GM23338 (cell line): ENCODE results near the gene LTA4H. TPM values are rescaled to one million over a fixed set of nuclear protein-coding genes. Genes with fewer than 3 reads are reported as not detected.

Source experiments
- ATAC-seq: fragments of 200-7000 bp; cut with Tn5 transposase; 3 replicates; pipeline ENCODE4 v1.9.1; 2020
- DNase-seq: peaks from one replicate; pipeline ENCODE4 v3.0.0-alpha.2; 2015; ENCODE audit warnings: low spot score
- H2AFZ ChIP-seq: fragments of 200-600 bp; sonication (generic); 2 replicates; pipeline ENCODE4 v1.8.0; 2016; ENCODE audit warnings: antibody characterized with exemption, mild to moderate bottlenecking, moderate library complexity
- H3F3A ChIP-seq: fragments of 200-600 bp; sonication (generic); replicated peaks from 2 replicates; pipeline ENCODE4 v1.8.0; 2017; ENCODE audit warnings: antibody characterized with exemption, mixed run types, low read depth
- H3K27ac ChIP-seq: fragments of 200-600 bp; sonication (generic); 2 replicates; pipeline ENCODE4 v1.6.1; 2016; ENCODE audit warnings: low read depth
- H3K27me3 ChIP-seq: fragments of 200-600 bp; sonication (generic); 2 replicates; pipeline ENCODE4 v1.8.0; 2016; ENCODE audit warnings: mild to moderate bottlenecking, mixed run types, moderate library complexity; ENCODE audit not compliant: insufficient read depth
- H3K36me3 ChIP-seq: fragments of 200-600 bp; sonication (generic); 2 replicates; pipeline ENCODE4 v1.8.0; 2016; ENCODE audit warnings: mild to moderate bottlenecking; ENCODE audit not compliant: insufficient read depth
- H3K4me1 ChIP-seq: fragments of 200-600 bp; sonication (generic); 2 replicates; pipeline ENCODE4 v1.8.0; 2016; ENCODE audit warnings: mild to moderate bottlenecking, moderate library complexity; ENCODE audit not compliant: insufficient read depth
- H3K4me2 ChIP-seq: fragments of 200-600 bp; sonication (generic); 2 replicates; pipeline ENCODE4 v1.7.1; 2017; ENCODE audit warnings: mixed run types
- H3K4me3 ChIP-seq: fragments of 200-600 bp; sonication (generic); 2 replicates; pipeline ENCODE4 v1.6.1; 2016; ENCODE audit warnings: mixed run types
- H3K79me2 ChIP-seq: fragments of 200-600 bp; sonication (generic); replicated peaks from 2 replicates; pipeline ENCODE4 v1.8.0; 2017; ENCODE audit warnings: mild to moderate bottlenecking; ENCODE audit not compliant: insufficient read depth
- H3K9me2 ChIP-seq: fragments of 200-600 bp; sonication (generic); 2 replicates; pipeline ENCODE4 v1.8.0; 2017; ENCODE audit not compliant: insufficient read depth
- H4K20me1 ChIP-seq: fragments of 200-600 bp; sonication (generic); replicated peaks from 2 replicates; pipeline ENCODE4 v1.8.0; 2017; ENCODE audit warnings: mild to moderate bottlenecking; ENCODE audit not compliant: insufficient read depth
- H3K27ac Mint-ChIP-seq: 2 replicates; pipeline ENCODE4 v1.8.0; 2020; ENCODE audit warnings: inconsistent platforms, mild to moderate bottlenecking, moderate library complexity, mixed read lengths
- H3K27me3 Mint-ChIP-seq: 3 replicates; pipeline ENCODE4 v1.8.0; 2022; ENCODE audit warnings: low read depth, mild to moderate bottlenecking, moderate library complexity, mixed read lengths, inconsistent platforms; ENCODE audit not compliant: insufficient read depth, poor library complexity
- H3K36me3 Mint-ChIP-seq: 3 replicates; pipeline ENCODE4 v1.8.0; 2021; ENCODE audit warnings: low read depth, mild to moderate bottlenecking, inconsistent platforms, moderate library complexity, mixed read lengths
- H3K4me1 Mint-ChIP-seq: 3 replicates; pipeline ENCODE4 v1.8.0; 2020; ENCODE audit warnings: mild to moderate bottlenecking, inconsistent platforms, mixed read lengths
- H3K4me3 Mint-ChIP-seq: 3 replicates; pipeline ENCODE4 v1.8.0; 2021; ENCODE audit warnings: moderate library complexity, mild to moderate bottlenecking, inconsistent platforms, mixed read lengths
- H3K9me3 Mint-ChIP-seq: 3 replicates; pipeline ENCODE4 v1.8.0; 2020; ENCODE audit warnings: moderate library complexity, mild to moderate bottlenecking, inconsistent platforms, mixed read lengths
- CREB1 ChIP-seq: fragments of 250-450 bp; sonication (Bioruptor Pico); IDR thresholded peaks from 2 replicates; pipeline ENCODE4 v1.5.0; 2020; ENCODE audit warnings: low read depth, mild to moderate bottlenecking, moderate library complexity
- EZH2phosphoT487 ChIP-seq: fragments of 200-600 bp; sonication (generic); IDR thresholded peaks from one replicate; pipeline ENCODE4 v1.8.1; 2018; ENCODE audit warnings: antibody characterized with exemption; ENCODE audit not compliant: unreplicated experiment
- ZNF114 ChIP-seq: fragments of 250-450 bp; sonication (Bioruptor Pico); IDR thresholded peaks from 2 replicates; pipeline ENCODE4 v1.5.0; 2020; ENCODE audit warnings: mild to moderate bottlenecking, moderate library complexity
- polyA plus RNA-seq: library from polyadenylated mRNA; unstranded; fragments of >200 nt; fragmentation: Nextera tagmentation; extraction: Ambion mirVana; gene quantifications from 2 replicates; pipeline ENCODE4 v1.2.1, GENCODE V29; 2016
- total RNA-seq: library from RNA; depleted of rRNA; stranded (reverse); fragments of >200 nt; shearing (Covaris generic); gene quantifications from 2 replicates; pipeline ENCODE4 v1.2.3, GENCODE V29; 2014
- TF ChIP-seq, protein P1 (sequence below): fragments of 250-450 bp; sonication (Bioruptor Pico); IDR thresholded peaks from 2 replicates; pipeline ENCODE4 v1.5.0; 2020; ENCODE audit warnings: mild to moderate bottlenecking, moderate library complexity
- TF ChIP-seq, protein P2 (sequence below): IDR thresholded peaks from one replicate; pipeline ENCODE4 v1.6.1; 2018; ENCODE audit warnings: antibody characterized with exemption; ENCODE audit not compliant: unreplicated experiment

The LTA4H gene
- total and polyA plus RNA-seq, 2 experiments from 2014 or later, result 84.4 to 189 TPM

DNA sequence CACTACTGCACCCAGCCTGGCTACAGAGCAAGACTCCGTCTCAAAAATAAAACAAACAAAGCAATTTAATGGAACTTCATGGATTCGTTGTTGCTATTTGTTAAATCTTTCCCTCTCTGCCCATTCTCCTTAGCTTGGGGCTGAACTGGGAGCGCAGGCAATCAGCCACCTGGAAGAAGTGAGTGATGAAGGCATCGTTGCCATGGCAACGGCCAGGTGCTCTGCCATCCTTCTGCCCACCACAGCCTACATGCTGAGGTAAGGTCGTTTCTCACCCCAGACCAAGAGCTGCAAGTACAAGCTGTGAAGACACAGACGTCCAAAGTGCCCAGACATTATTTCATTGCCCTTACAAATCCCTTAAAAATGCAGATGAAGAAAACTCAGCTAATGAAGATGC lies 73.2 kb downstream of the LTA4H start (continued):
- TF ChIP-seq, protein P1, sequence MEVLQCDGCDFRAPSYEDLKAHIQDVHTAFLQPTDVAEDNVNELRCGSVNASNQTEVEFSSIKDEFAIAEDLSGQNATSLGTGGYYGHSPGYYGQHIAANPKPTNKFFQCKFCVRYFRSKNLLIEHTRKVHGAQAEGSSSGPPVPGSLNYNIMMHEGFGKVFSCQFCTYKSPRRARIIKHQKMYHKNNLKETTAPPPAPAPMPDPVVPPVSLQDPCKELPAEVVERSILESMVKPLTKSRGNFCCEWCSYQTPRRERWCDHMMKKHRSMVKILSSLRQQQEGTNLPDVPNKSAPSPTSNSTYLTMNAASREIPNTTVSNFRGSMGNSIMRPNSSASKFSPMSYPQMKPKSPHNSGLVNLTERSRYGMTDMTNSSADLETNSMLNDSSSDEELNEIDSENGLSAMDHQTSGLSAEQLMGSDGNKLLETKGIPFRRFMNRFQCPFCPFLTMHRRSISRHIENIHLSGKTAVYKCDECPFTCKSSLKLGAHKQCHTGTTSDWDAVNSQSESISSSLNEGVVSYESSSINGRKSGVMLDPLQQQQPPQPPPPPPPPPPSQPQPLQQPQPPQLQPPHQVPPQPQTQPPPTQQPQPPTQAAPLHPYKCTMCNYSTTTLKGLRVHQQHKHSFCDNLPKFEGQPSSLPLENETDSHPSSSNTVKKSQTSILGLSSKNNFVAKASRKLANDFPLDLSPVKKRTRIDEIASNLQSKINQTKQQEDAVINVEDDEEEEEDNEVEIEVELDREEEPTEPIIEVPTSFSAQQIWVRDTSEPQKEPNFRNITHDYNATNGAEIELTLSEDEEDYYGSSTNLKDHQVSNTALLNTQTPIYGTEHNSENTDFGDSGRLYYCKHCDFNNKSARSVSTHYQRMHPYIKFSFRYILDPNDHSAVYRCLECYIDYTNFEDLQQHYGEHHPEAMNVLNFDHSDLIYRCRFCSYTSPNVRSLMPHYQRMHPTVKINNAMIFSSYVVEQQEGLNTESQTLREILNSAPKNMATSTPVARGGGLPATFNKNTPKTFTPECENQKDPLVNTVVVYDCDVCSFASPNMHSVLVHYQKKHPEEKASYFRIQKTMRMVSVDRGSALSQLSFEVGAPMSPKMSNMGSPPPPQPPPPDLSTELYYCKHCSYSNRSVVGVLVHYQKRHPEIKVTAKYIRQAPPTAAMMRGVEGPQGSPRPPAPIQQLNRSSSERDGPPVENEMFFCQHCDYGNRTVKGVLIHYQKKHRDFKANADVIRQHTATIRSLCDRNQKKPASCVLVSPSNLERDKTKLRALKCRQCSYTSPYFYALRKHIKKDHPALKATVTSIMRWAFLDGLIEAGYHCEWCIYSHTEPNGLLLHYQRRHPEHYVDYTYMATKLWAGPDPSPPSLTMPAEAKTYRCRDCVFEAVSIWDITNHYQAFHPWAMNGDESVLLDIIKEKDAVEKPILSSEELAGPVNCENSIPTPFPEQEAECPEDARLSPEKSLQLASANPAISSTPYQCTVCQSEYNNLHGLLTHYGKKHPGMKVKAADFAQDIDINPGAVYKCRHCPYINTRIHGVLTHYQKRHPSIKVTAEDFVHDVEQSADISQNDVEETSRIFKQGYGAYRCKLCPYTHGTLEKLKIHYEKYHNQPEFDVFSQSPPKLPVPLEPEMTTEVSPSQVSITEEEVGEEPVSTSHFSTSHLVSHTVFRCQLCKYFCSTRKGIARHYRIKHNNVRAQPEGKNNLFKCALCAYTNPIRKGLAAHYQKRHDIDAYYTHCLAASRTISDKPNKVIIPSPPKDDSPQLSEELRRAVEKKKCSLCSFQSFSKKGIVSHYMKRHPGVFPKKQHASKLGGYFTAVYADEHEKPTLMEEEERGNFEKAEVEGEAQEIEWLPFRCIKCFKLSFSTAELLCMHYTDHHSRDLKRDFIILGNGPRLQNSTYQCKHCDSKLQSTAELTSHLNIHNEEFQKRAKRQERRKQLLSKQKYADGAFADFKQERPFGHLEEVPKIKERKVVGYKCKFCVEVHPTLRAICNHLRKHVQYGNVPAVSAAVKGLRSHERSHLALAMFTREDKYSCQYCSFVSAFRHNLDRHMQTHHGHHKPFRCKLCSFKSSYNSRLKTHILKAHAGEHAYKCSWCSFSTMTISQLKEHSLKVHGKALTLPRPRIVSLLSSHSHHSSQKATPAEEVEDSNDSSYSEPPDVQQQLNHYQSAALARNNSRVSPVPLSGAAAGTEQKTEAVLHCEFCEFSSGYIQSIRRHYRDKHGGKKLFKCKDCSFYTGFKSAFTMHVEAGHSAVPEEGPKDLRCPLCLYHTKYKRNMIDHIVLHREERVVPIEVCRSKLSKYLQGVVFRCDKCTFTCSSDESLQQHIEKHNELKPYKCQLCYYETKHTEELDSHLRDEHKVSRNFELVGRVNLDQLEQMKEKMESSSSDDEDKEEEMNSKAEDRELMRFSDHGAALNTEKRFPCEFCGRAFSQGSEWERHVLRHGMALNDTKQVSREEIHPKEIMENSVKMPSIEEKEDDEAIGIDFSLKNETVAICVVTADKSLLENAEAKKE (CRISPR knock-in tag), result no peak
- TF ChIP-seq, protein P2, sequence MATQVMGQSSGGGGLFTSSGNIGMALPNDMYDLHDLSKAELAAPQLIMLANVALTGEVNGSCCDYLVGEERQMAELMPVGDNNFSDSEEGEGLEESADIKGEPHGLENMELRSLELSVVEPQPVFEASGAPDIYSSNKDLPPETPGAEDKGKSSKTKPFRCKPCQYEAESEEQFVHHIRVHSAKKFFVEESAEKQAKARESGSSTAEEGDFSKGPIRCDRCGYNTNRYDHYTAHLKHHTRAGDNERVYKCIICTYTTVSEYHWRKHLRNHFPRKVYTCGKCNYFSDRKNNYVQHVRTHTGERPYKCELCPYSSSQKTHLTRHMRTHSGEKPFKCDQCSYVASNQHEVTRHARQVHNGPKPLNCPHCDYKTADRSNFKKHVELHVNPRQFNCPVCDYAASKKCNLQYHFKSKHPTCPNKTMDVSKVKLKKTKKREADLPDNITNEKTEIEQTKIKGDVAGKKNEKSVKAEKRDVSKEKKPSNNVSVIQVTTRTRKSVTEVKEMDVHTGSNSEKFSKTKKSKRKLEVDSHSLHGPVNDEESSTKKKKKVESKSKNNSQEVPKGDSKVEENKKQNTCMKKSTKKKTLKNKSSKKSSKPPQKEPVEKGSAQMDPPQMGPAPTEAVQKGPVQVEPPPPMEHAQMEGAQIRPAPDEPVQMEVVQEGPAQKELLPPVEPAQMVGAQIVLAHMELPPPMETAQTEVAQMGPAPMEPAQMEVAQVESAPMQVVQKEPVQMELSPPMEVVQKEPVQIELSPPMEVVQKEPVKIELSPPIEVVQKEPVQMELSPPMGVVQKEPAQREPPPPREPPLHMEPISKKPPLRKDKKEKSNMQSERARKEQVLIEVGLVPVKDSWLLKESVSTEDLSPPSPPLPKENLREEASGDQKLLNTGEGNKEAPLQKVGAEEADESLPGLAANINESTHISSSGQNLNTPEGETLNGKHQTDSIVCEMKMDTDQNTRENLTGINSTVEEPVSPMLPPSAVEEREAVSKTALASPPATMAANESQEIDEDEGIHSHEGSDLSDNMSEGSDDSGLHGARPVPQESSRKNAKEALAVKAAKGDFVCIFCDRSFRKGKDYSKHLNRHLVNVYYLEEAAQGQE, result no peak

DNA sequence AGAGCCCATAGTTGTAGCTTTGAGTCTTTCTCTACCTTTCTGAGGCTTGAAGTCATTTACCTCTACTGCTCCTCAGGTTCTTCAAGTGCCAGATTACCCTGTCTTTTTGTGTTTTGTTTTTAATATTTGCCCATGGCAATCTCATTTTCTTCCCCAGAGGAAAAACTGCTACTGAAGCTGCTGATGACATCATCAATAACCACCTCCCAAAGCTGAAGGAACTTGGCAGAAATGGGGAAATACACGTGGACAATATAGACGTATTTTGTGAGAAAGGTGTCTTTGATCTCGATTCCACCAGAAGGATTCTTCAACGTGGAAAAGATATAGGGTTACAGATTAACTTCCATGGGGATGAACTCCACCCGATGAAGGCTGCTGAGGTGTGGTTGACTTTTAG lies 75.1 kb downstream of the LTA4H start:
- H3K27me3 ChIP-seq, result no peaks in the 10 kb centered on the region
- H3K27ac Mint-ChIP-seq, result no peak overlapping the region
- no peaks in the 10 kb centered on the region for H3K9me3 Mint-ChIP-seq
- TF ChIP-seq EZH2phosphoT487 (no peak), CREB1 (no peak), ZNF114 (no peak)
- TF ChIP-seq, protein P1 (CRISPR knock-in tag), result no peak

More for the DNA sequence above, 75.1 kb downstream of the LTA4H start:
- H2AFZ ChIP-seq, result no peak overlapping the region
- H3K4me1 ChIP-seq, result peaks cover 5% of the 10 kb centered on the region; the same call in 1 of the 2 replicates
- H3K27me3 Mint-ChIP-seq, result peaks cover 7% of the 10 kb centered on the region
- peaks cover 15% of the 10 kb centered on the region for H3K4me1 Mint-ChIP-seq
- H3K36me3 ChIP-seq, result no peaks in the 10 kb centered on the region
- no peaks in the 10 kb centered on the region for H3K36me3 Mint-ChIP-seq
- no peak overlapping the region for H3K4me2 ChIP-seq
- DNase-seq (no peak), ATAC-seq (no peak)
- no peak overlapping the region for H3K27ac ChIP-seq
- no peaks in the 10 kb centered on the region for H3K9me2 ChIP-seq
- H3K4me3 ChIP-seq, result no peak overlapping the region
- H4K20me1 ChIP-seq, result no peaks in the 10 kb centered on the region
- no peaks in the 10 kb centered on the region for H3F3A ChIP-seq
- no peak overlapping the region for H3K4me3 Mint-ChIP-seq
- no peaks in the 10 kb centered on the region for H3K79me2 ChIP-seq
